GM23248 (cell line): Measurements from ENCODE around the gene SPP1. TPM values are rescaled to one million over a fixed set of nuclear protein-coding genes. Genes with fewer than 3 reads are reported as not detected.

ENCODE experiments used
- DNase-seq: peaks from one replicate; pipeline ENCODE4 v3.0.0-alpha.2; 2015
- H2AFZ ChIP-seq: fragments of 200-600 bp; sonication (generic); 2 replicates; pipeline ENCODE4 v1.6.1; 2016; ENCODE audit warnings: antibody characterized with exemption
- H3F3A ChIP-seq: fragments of 200-600 bp; sonication (generic); 2 replicates; pipeline ENCODE4 v1.6.1; 2016; ENCODE audit warnings: mild to moderate bottlenecking, antibody characterized with exemption, mixed run types; ENCODE audit not compliant: insufficient read depth
- H3K27ac ChIP-seq: fragments of 200-600 bp; sonication (generic); 2 replicates; pipeline ENCODE4 v1.5.1; 2016; ENCODE audit warnings: mild to moderate bottlenecking
- H3K27me3 ChIP-seq: fragments of 200-600 bp; sonication (generic); replicated peaks from 2 replicates; pipeline ENCODE4 v1.6.1; 2016; ENCODE audit warnings: mild to moderate bottlenecking; ENCODE audit not compliant: insufficient read depth
- H3K36me3 ChIP-seq: fragments of 200-600 bp; sonication (generic); 2 replicates; pipeline ENCODE4 v1.6.1; 2016; ENCODE audit warnings: low read depth, mild to moderate bottlenecking
- H3K4me1 ChIP-seq: fragments of 200-600 bp; sonication (generic); 2 replicates; pipeline ENCODE4 v1.6.1; 2016; ENCODE audit warnings: mild to moderate bottlenecking; ENCODE audit not compliant: insufficient read depth
- H3K4me2 ChIP-seq: fragments of 200-600 bp; sonication (generic); one replicate; pipeline ENCODE4 v1.6.1; 2016; ENCODE audit warnings: mild to moderate bottlenecking; ENCODE audit not compliant: unreplicated experiment
- H3K4me3 ChIP-seq: fragments of 200-600 bp; sonication (generic); 2 replicates; pipeline ENCODE4 v1.5.1; 2016; ENCODE audit warnings: mild to moderate bottlenecking
- H3K79me2 ChIP-seq: fragments of 200-600 bp; sonication (generic); 2 replicates; pipeline ENCODE4 v1.6.1; 2016; ENCODE audit warnings: mild to moderate bottlenecking; ENCODE audit not compliant: insufficient read depth
- H3K9ac ChIP-seq: fragments of 200-600 bp; sonication (generic); 2 replicates; pipeline ENCODE4 v1.6.1; 2016; ENCODE audit warnings: mild to moderate bottlenecking
- H3K9me2 ChIP-seq: fragments of 200-600 bp; sonication (generic); 2 replicates; pipeline ENCODE4 v1.6.1; 2016; ENCODE audit warnings: mixed run types, mild to moderate bottlenecking, moderate library complexity; ENCODE audit not compliant: insufficient read depth
- H3K9me3 ChIP-seq: fragments of 200-600 bp; sonication (generic); one replicate; pipeline ENCODE4 v1.6.1; 2017; ENCODE audit warnings: low read depth
- H4K20me1 ChIP-seq: fragments of 200-600 bp; sonication (generic); 2 replicates; pipeline ENCODE4 v1.6.0; 2016; ENCODE audit not compliant: insufficient read depth
- EZH2 ChIP-seq: fragments of 200-600 bp; sonication (generic); IDR thresholded peaks from 2 replicates; pipeline ENCODE4 v1.6.1; 2018; ENCODE audit warnings: antibody characterized with exemption, mild to moderate bottlenecking; ENCODE audit not compliant: insufficient read depth, poor library complexity, severe bottlenecking
- EZH2phosphoT487 ChIP-seq: fragments of 200-600 bp; sonication (generic); IDR thresholded peaks from 2 replicates; pipeline ENCODE4 v1.6.1; 2018; ENCODE audit warnings: antibody characterized with exemption, moderate library complexity, mild to moderate bottlenecking, low read depth; ENCODE audit not compliant: insufficient read depth
- WGBS, 2 experiments: methylation state at CpG; one replicate each; pipeline ENCODE4 v1.1.6; 2015 to 2017; ENCODE audit warnings: low lambda C conversion rate in 2 of 2, low coverage in 1 of 2; ENCODE audit errors: missing lambda C conversion rate in 2 of 2; 5-methylcytosine and 5-hydroxymethylcytosine counted together
- in situ Hi-C: fragments of 300-500 bp; cut with MboI; formaldehyde crosslinking; loops from 2 replicates; pipeline ENCODE4 v1.15.0; 2020
- polyA plus RNA-seq: library from polyadenylated mRNA; unstranded; fragments of >200 nt; fragmentation: Nextera tagmentation; extraction: Ambion mirVana; gene quantifications from 2 replicates; pipeline ENCODE4 v1.2.1, GENCODE V29; 2016
- total RNA-seq: library from RNA; depleted of rRNA; stranded (reverse); fragments of >200 nt; shearing (Covaris generic); gene quantifications from 2 replicates; pipeline ENCODE4 v1.2.3, GENCODE V29; 2014

SPP1 gene
- total and polyA plus RNA-seq, 2 experiments from 2014 or later = 3.1 to 3.5 TPM

DNA sequence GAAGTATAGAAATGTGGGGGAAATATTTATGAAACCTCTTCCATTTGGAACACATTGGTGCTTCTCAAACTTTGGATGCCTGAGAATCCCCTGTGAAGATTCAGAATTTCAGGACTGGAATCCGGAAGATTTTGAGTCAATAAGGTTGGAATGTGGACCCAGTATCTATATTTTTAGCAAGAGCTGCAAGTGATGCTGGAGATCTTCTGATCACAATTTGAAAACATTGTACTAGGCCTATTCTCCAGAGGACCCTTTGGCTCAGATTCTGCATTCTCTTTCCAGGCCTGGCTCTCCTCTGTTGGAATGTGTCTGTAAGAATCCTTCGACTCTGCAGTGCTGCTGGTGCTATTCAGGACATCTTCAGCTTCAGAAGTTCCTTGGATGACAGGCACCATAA lies 29.6 kb downstream of the SPP1 start:
- H2AFZ ChIP-seq = peak overlapping the region; percentile 20; the same call in 1 of the 2 replicates
- in situ Hi-C loops = no loop called here
- peak overlapping the region; percentile 48 for H3K27ac ChIP-seq
- no peaks in the 10 kb centered on the region for H3K27me3 ChIP-seq
- H3F3A ChIP-seq = peaks cover 39% of the 10 kb centered on the region
- H4K20me1 ChIP-seq = peaks cover 3% of the 10 kb centered on the region; the same call in 1 of the 2 replicates
- H3K9ac ChIP-seq = no peak overlapping the region
- no peaks in the 10 kb centered on the region for H3K9me3 ChIP-seq
- TF ChIP-seq EZH2phosphoT487 (no peak), EZH2 (no peak)
- H3K4me3 ChIP-seq = peak overlapping the region; percentile 18; the same call in 1 of the 2 replicates
- WGBS, 2 experiments = 0% methylated on average over 2 of the region's 2 CpGs
- peaks cover 49% of the 10 kb centered on the region for H3K4me1 ChIP-seq
- H3K9me2 ChIP-seq = no peaks in the 10 kb centered on the region
- DNase-seq = peak; percentile 71
- H3K36me3 ChIP-seq = no peaks in the 10 kb centered on the region
- H3K4me2 ChIP-seq = peak overlapping the region; percentile 33
- H3K79me2 ChIP-seq = peaks cover 19% of the 10 kb centered on the region

DNA sequence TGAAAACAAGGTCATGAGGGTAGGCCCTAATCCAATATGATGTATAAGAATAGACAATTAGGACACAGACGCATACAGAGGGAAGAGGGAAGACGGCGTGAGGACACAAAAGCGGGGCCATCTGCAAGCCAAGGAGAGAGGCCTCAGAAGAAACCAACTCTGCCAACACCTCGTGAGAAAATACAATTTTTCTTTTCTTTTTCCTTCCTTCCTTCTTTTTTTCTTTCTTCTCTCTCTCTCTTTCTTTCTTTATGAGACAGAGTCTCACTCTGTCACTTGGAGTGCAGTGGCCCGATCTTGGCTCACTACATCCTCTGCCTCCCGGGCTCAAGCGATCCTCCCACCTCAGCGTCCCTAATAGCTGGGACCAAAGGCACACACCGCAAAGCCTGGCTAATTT lies 30.4 kb downstream of the SPP1 start:
- H3K79me2 ChIP-seq = peaks cover 28% of the 10 kb centered on the region
- DNase-seq = no peak
- H3K9me2 ChIP-seq = no peaks in the 10 kb centered on the region
- H3K27ac ChIP-seq = peak overlapping the region; percentile 48
- H3F3A ChIP-seq = peaks cover 46% of the 10 kb centered on the region
- peaks cover 3% of the 10 kb centered on the region; the same call in 1 of the 2 replicates for H4K20me1 ChIP-seq
- H3K9ac ChIP-seq = no peak overlapping the region
- H3K9me3 ChIP-seq = no peaks in the 10 kb centered on the region
- no peaks in the 10 kb centered on the region for H3K36me3 ChIP-seq
- peak overlapping the region; percentile 33 for H3K4me2 ChIP-seq
- WGBS, 2 experiments = 86 to 94% methylated on average over 10 of the region's 10 CpGs
- no peaks in the 10 kb centered on the region for H3K27me3 ChIP-seq
- H3K4me3 ChIP-seq = no peak overlapping the region
- peaks cover 57% of the 10 kb centered on the region for H3K4me1 ChIP-seq
- no peak for TF ChIP-seq EZH2phosphoT487
- TF ChIP-seq EZH2 = no peak
- in situ Hi-C loops = no loop called here
- H2AFZ ChIP-seq = no peak overlapping the region

DNA sequence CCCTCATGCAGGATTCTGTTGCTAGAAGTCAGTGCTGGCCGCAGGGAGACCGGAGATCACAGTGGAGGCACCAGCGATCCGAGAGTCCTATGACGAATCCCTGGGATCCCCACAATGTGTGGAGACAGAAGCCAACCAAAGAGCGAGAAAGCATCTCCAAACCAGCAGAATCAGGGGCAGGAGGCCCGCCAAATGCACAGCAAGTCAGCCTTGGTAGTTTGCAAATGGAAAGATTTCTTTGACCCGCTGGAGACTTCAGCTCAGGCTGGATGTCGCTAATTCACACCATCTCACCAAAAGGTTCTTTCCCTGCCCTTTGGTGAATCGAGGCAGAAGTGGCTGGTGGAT lies 31.4 kb downstream of the SPP1 start:
- no peak for DNase-seq
- TF ChIP-seq EZH2 (no peak), EZH2phosphoT487 (no peak)
- H3K9ac ChIP-seq = peak overlapping the region; percentile 83
- H3K9me2 ChIP-seq = no peaks in the 10 kb centered on the region
- in situ Hi-C loops = no loop called here
- peaks cover 4% of the 10 kb centered on the region; the same call in 1 of the 2 replicates for H4K20me1 ChIP-seq
- peaks cover 63% of the 10 kb centered on the region for H3K4me1 ChIP-seq
- H3F3A ChIP-seq = peaks cover 50% of the 10 kb centered on the region
- peak overlapping the region; percentile 78 for H2AFZ ChIP-seq
- H3K36me3 ChIP-seq = no peaks in the 10 kb centered on the region
- no peaks in the 10 kb centered on the region for H3K27me3 ChIP-seq
- WGBS, 2 experiments = 49 to 50% methylated on average over 10 of the region's 10 CpGs
- 0 out of 2 replicates have a peak overlapping the region, but pooled peaks have one; percentile 12 for H3K27ac ChIP-seq
- H3K79me2 ChIP-seq = peaks cover 38% of the 10 kb centered on the region
- no peaks in the 10 kb centered on the region for H3K9me3 ChIP-seq
- H3K4me2 ChIP-seq = peak overlapping the region; percentile 58
- H3K4me3 ChIP-seq = peak overlapping the region; percentile 87

DNA sequence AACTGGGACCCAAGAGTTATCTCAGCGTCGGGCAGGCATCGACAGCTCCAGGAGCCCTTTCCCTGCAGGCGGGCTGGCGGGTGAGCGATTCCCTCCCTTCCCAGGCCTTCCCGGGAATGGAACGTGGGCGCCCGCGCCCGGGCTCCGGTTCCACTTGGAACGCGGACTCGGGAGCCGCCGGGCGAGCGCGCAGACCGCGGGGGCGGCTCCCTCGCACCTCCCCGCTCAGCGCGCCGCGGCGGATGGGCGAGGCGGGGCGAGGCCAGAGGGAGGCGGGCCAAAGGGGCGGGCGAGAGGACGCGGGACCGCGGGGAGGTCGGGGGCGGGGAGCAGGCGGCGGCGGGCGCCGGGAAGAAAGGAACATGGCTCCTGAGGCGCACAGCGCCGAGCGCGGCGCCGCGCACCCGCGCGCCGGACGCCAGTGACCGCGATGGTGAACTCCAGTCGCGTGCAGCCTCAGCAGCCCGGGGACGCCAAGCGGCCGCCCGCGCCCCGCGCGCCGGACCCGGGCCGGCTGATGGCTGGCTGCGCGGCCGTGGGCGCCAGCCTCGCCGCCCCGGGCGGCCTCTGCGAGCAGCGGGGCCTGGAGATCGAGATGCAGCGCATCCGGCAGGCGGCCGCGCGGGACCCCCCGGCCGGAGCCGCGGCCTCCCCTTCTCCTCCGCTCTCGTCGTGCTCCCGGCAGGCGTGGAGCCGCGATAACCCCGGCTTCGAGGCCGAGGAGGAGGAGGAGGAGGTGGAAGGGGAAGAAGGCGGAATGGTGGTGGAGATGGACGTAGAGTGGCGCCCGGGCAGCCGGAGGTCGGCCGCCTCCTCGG lies 32.0 kb downstream of the SPP1 start, which contains the start of gene PKD2:
TSS of gene PKD2 (plus strand) at position 332 of the 818 bp plus-strand sequence. CDS start at position 431, 99 bp downstream.
- Histone ChIP-seq H3K4me2 (peak within 1 kb of the TSS; percentile 88), H3K27ac (peak within 1 kb of the TSS; percentile 55), H3K79me2 (peaks cover 44% of the 10 kb centered on the region), H3F3A (peaks cover 50% of the 10 kb centered on the region), H4K20me1 (peaks cover 7% of the 10 kb centered on the region; the same call in 1 of the 2 replicates), H3K9me2 (no peaks in the 10 kb centered on the region), H3K4me3 (peak within 1 kb of the TSS; percentile 87), H3K9me3 (no peaks in the 10 kb centered on the region), H3K36me3 (no peaks in the 10 kb centered on the region), H3K27me3 (no peaks in the 10 kb centered on the region), H3K9ac (peak within 1 kb of the TSS; percentile 83), H2AFZ (peak within 1 kb of the TSS; percentile 78), H3K4me1 (peaks cover 59% of the 10 kb centered on the region)
- 1 to 2% methylated on average over 65 to 74 of the region's 116 CpGs for WGBS, 2 experiments
- TF ChIP-seq EZH2phosphoT487 (no peak), EZH2 (no peak)
- peak; percentile 93 for DNase-seq
- in situ Hi-C loops = no loop called here
